IMR-90 (cell line): Measurements from ENCODE around the gene TP53AIP1. TPM values are rescaled to one million over a fixed set of nuclear protein-coding genes. Genes with fewer than 3 reads are reported as not detected.

Experiments used
- ATAC-seq: fragments of 200-7000 bp; cut with Tn5 transposase; 2 replicates; pipeline ENCODE4 v1.9.1; 2020; ENCODE audit warnings: low read depth, mild to moderate bottlenecking, moderate library complexity
- BruUV-seq: library from RNA; stranded (reverse); fragments of 400-500 nt; replicated peaks from 2 replicates; lab custom pipeline; 2021; lab: Mats Ljungman, UMichigan
- CTCF ChIA-PET: fragments of 300-600 bp; formaldehyde crosslinking; extraction: SDS; loops from one replicate; lab custom pipeline; 2021; ENCODE audit warnings: antibody characterized with exemption; lab: Yijun Ruan, JAX
- POLR2A ChIA-PET: fragments of 300-600 bp; sonication (Branson Sonifier 250); formaldehyde crosslinking; loops from one replicate; lab custom pipeline; 2022; ENCODE audit warnings: antibody characterized with exemption; ENCODE audit not compliant: unreplicated experiment; lab: Charles Lee
- DNase-seq: peaks from one replicate; pipeline ENCODE4 v3.0.0; 2013
- H2AFZ ChIP-seq: replicated peaks from 2 replicates; pipeline ENCODE3; 2013; ENCODE audit warnings: low read length, mild to moderate bottlenecking; ENCODE audit not compliant: poor library complexity
- H2AK5ac ChIP-seq: 2 replicates; pipeline ENCODE4 v1.6.1; 2013; ENCODE audit warnings: low read depth, low read length, inconsistent platforms
- H2AK9ac ChIP-seq: replicated peaks from 2 replicates; pipeline ENCODE3; 2013; ENCODE audit warnings: mild to moderate bottlenecking, low read depth, low read length, moderate library complexity; ENCODE audit not compliant: poor library complexity
- H2BK120ac ChIP-seq: 2 replicates; pipeline ENCODE4 v1.6.1; 2013; ENCODE audit warnings: low read depth, low read length, inconsistent platforms
- H2BK15ac ChIP-seq: 3 replicates; pipeline ENCODE4 v1.6.1; 2013; ENCODE audit warnings: low read depth, low read length, inconsistent platforms
- H2BK20ac ChIP-seq: 2 replicates; pipeline ENCODE4 v1.6.1; 2013; ENCODE audit warnings: low read depth, mild to moderate bottlenecking, inconsistent platforms, low read length, moderate library complexity
- H2BK5ac ChIP-seq: 2 replicates; pipeline ENCODE4 v1.6.1; 2013; ENCODE audit warnings: mild to moderate bottlenecking, low read depth, low read length, inconsistent platforms; ENCODE audit not compliant: poor library complexity, severe bottlenecking
- H3K14ac ChIP-seq: replicated peaks from 2 replicates; pipeline ENCODE4 v1.6.1; 2013; ENCODE audit warnings: low read depth, low read length, inconsistent platforms
- H3K18ac ChIP-seq: 2 replicates; pipeline ENCODE4 v1.6.1; 2013; ENCODE audit warnings: low read depth, low read length, control low read depth
- H3K23ac ChIP-seq: 2 replicates; pipeline ENCODE4 v1.6.1; 2013; ENCODE audit warnings: low read depth, low read length, inconsistent platforms
- H3K27ac ChIP-seq: 2 replicates; pipeline ENCODE4 v1.5.1; 2013; ENCODE audit warnings: mild to moderate bottlenecking, control low read depth, low read length; ENCODE audit not compliant: insufficient read depth
- H3K27me3 ChIP-seq: 2 replicates; pipeline ENCODE4 v1.6.1; 2013; ENCODE audit warnings: low read length; ENCODE audit not compliant: control insufficient read depth, insufficient read depth
- H3K36me3 ChIP-seq: 2 replicates; pipeline ENCODE4 v1.6.1; 2013; ENCODE audit warnings: low read length, mixed read lengths; ENCODE audit not compliant: control insufficient read depth, insufficient read depth
- H3K4ac ChIP-seq: 2 replicates; pipeline ENCODE4 v1.6.1; 2013; ENCODE audit warnings: low read depth, low read length, inconsistent platforms
- H3K4me1 ChIP-seq: 2 replicates; pipeline ENCODE4 v1.6.1; 2013; ENCODE audit warnings: low read length, mixed read lengths; ENCODE audit not compliant: control insufficient read depth, insufficient read depth
- H3K4me2 ChIP-seq: 2 replicates; pipeline ENCODE4 v1.6.1; 2013; ENCODE audit warnings: low read depth, mild to moderate bottlenecking, control low read depth, low read length, moderate library complexity
- H3K4me3 ChIP-seq: 2 replicates; pipeline ENCODE4 v1.5.1; 2013; ENCODE audit warnings: low read depth, mild to moderate bottlenecking, control low read depth, low read length, moderate library complexity; ENCODE audit not compliant: insufficient read depth
- H3K56ac ChIP-seq: 2 replicates; pipeline ENCODE4 v1.6.1; 2013; ENCODE audit warnings: low read length, inconsistent platforms; ENCODE audit not compliant: insufficient read depth; ENCODE audit errors: extremely low read depth
- H3K79me1 ChIP-seq, 2 experiments: 2 replicates each; pipeline ENCODE4 v1.6.1; 2013; ENCODE audit warnings: low read length in 2 of 2, inconsistent platforms in 1 of 2, low read depth in 1 of 2
- H3K9ac ChIP-seq: 2 replicates; pipeline ENCODE4 v1.6.1; 2013; ENCODE audit warnings: low read depth, low read length, control low read depth
- H3K9me1 ChIP-seq: 2 replicates; pipeline ENCODE4 v1.6.1; 2013; ENCODE audit warnings: low read length, inconsistent platforms; ENCODE audit not compliant: insufficient read depth
- H3K9me3 ChIP-seq: 2 replicates; pipeline ENCODE4 v1.6.1; 2013; ENCODE audit warnings: low read length; ENCODE audit not compliant: control insufficient read depth, insufficient read depth
- H4K20me1 ChIP-seq: 2 replicates; pipeline ENCODE4 v1.6.1; 2013; ENCODE audit warnings: low read length, inconsistent platforms; ENCODE audit not compliant: insufficient read depth
- H4K5ac ChIP-seq: 2 replicates; pipeline ENCODE4 v1.6.1; 2013; ENCODE audit warnings: mild to moderate bottlenecking, low read depth, low read length, control low read depth
- H4K8ac ChIP-seq, 2 experiments: 2 replicates each; pipeline ENCODE4 v1.6.1; 2013; ENCODE audit warnings: low read depth in 2 of 2, low read length in 2 of 2, control low read depth in 1 of 2, inconsistent platforms in 1 of 2
- H4K91ac ChIP-seq: 2 replicates; pipeline ENCODE4 v1.6.1; 2013; ENCODE audit warnings: low read depth, low read length, inconsistent platforms; ENCODE audit not compliant: insufficient read depth
- CHD1 ChIP-seq: IDR thresholded peaks from 2 replicates; pipeline ENCODE4 v1.6.1; 2012; ENCODE audit warnings: low read depth, low read length, improper control_type of control experiment
- FOS ChIP-seq: fragments of 150-350 bp; IDR thresholded peaks from 2 replicates; pipeline ENCODE4 v1.6.1; 2016; ENCODE audit warnings: low read depth, low read length
- MAFK ChIP-seq: IDR thresholded peaks from 2 replicates; pipeline ENCODE4 v1.6.1; 2012; ENCODE audit warnings: low read depth, low read length, improper control_type of control experiment
- MAZ ChIP-seq: IDR thresholded peaks from 2 replicates; pipeline ENCODE4 v1.6.1; 2012; ENCODE audit warnings: low read depth, mild to moderate bottlenecking, low read length, improper control_type of control experiment, moderate library complexity, borderline replicate concordance
- POLR2A ChIP-seq: IDR thresholded peaks from 2 replicates; pipeline ENCODE4 v1.6.1; 2012; ENCODE audit warnings: mild to moderate bottlenecking, low read depth, low read length
- RAD21 ChIP-seq: IDR thresholded peaks from 2 replicates; pipeline ENCODE4 v1.6.1; 2012; ENCODE audit warnings: low read length, improper control_type of control experiment
- USF2 ChIP-seq: fragments of 150-350 bp; IDR thresholded peaks from 2 replicates; pipeline ENCODE4 v1.6.1; 2017; ENCODE audit warnings: mild to moderate bottlenecking, antibody characterized with exemption, low read length, low read depth
- WGBS, 2 experiments: methylation state at CpG; one replicate each; pipeline versions ENCODE4 v1.1.5 to v1.1.7; 2013; ENCODE audit warnings: missing lambda C conversion rate in 2 of 2; ENCODE audit not compliant: insufficient read length in 1 of 2; ENCODE audit errors: extremely low coverage in 2 of 2; 5-methylcytosine and 5-hydroxymethylcytosine counted together
- dilution Hi-C: fragments of 300-500 bp; cut with HindIII; formaldehyde crosslinking; loops from one replicate; pipeline ENCODE4 v1.14.3; 2018; ENCODE audit warnings: low sequenced_read_pairs; ENCODE audit not compliant: unreplicated experiment
- in situ Hi-C: fragments of 300-500 bp; cut with MboI; formaldehyde crosslinking; loops from 3 replicates; pipeline ENCODE4 v1.14.3; 2019; ENCODE audit warnings: low sequenced_read_pairs, inconsistent platforms, mixed read lengths
- intact Hi-C: fragments of 100-400 bp; cut with micrococcal nuclease; formaldehyde crosslinking; loops from 2 replicates; pipeline ENCODE4 v1.10.0; 2022
- polyA plus RNA-seq, 3 experiments: library from polyadenylated mRNA; depleted of rRNA; stranded (reverse); fragments of >200 nt; gene quantifications; 2 replicates each; pipeline ENCODE4 v1.2.3, GENCODE V29; 2012; ENCODE audit warnings: low replicate concordance in 1 of 3
- total RNA-seq: library from RNA; depleted of rRNA; stranded (reverse); fragments of >200 nt; gene quantifications from 2 replicates; pipeline ENCODE4 v1.2.3, GENCODE V29; 2012

TP53AIP1 gene
- total and polyA plus RNA-seq, 2 of the 4 experiments (the other 2 are of a cell fraction) = not detected

- Histone ChIP-seq H3K4me3 (no peak overlapping the region), H3K9me1 (no peaks in the 10 kb centered on the region), H3K14ac (no peak overlapping the region), H3K36me3 (no peaks in the 10 kb centered on the region), H3K23ac (no peak overlapping the region), H2BK5ac (no peak overlapping the region), H3K9ac (no peak overlapping the region), H4K91ac (no peak overlapping the region), H3K4ac (no peak overlapping the region), H4K5ac (no peak overlapping the region), H3K56ac (no peak overlapping the region), H3K4me1 (no peaks in the 10 kb centered on the region), H2AK5ac (no peak overlapping the region), H2AFZ (no peak overlapping the region), H4K8ac (no peak overlapping the region), H3K4me2 (no peak overlapping the region), H2BK20ac (no peak overlapping the region), H3K27me3 (peaks cover 7% of the 10 kb centered on the region), H2BK15ac (no peak overlapping the region), H3K18ac (no peak overlapping the region), H3K27ac (no peak overlapping the region), H3K9me3 (no peaks in the 10 kb centered on the region), H2AK9ac (no peak overlapping the region), H3K79me1 (no peaks in the 10 kb centered on the region), H4K20me1 (no peaks in the 10 kb centered on the region), H2BK120ac (no peak overlapping the region)
- intact Hi-C loops (loop anchor here (10.0 kb wide), 1 partner anchor 918 kb away; no protein-coding TSS in a partner anchor), in situ Hi-C loops (loop anchor here (5.0 to 25.0 kb wide), 3 partner anchors 66 to 916 kb away; no protein-coding TSS in a partner anchor), dilution Hi-C loops (no loop called here)
- TF ChIP-seq RAD21 (no peak), MAZ (no peak), POLR2A (no peak), MAFK (no peak), CHD1 (no peak), USF2 (no peak), FOS (no peak)
- ATAC-seq (no peak), DNase-seq (no peak)
- WGBS, 2 experiments = 80% methylated on average over 5 of the region's 16 CpGs; no CpG with 5 or more reads in 1 of the 2 experiments
- CTCF ChIA-PET = interaction anchor here (1.2 kb wide), 1 partner anchor 68 kb away, joined by 3 read pairs; no protein-coding TSS in a partner anchor
- no TSS peak for BruUV-seq
- POLR2A ChIA-PET = no interaction called here
These were observed 10.5 kb upstream of the TP53AIP1 start for GRCh38 chr11:128953151-128953550.
